Activated T-cell treated with anti-CD3 and anti-CD28 coated beads for 4 hours (primary cell): ENCODE data around the gene SLC25A11.

ENCODE experiments used
- DNase-seq: peaks from one replicate; pipeline ENCODE4 v3.0.0-alpha.2; 2020

SLC25A11 gene, protein sequence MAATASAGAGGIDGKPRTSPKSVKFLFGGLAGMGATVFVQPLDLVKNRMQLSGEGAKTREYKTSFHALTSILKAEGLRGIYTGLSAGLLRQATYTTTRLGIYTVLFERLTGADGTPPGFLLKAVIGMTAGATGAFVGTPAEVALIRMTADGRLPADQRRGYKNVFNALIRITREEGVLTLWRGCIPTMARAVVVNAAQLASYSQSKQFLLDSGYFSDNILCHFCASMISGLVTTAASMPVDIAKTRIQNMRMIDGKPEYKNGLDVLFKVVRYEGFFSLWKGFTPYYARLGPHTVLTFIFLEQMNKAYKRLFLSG

DNA sequence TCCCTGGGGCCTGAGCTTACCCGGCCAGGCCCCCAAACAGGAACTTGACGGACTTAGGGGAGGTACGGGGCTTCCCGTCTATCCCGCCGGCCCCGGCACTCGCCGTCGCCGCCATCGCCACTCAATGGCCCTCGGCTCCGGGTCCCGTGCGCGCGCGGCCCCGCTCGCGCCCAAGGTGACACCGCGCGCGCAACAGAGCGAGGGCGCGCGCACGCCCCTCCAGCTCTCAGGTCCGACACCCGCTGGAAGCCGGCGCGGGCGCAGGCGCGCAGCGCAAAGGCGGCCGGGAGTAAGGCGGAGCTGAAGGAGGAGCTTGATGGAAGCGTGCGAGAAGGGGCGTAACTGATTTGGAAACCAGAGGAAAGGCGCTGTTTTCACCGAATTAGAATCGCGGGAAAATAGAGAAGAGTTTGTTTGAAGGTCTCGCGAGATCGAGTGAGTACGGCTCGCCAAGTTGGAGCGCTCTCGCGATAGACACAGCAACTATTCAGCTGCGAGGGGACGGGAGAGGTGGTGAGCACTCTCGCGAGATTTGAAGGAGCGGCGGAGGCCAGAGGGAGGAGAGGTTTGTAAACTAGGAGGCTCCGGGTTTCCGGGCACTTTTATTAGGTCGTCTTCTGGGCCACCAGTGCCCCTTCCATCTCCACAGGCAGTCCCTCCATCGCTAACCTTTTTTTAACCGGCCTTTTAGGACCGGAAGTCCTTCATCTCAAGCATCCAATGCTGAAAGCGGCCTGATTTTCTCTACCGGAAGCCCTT, at the start of gene SLC25A11, which contains the start of gene RNF167:
SLC25A11 (minus strand) TSS at position 251 of the 759 bp plus-strand sequence; CDS start at position 115, 136 bp downstream.
RNF167 (plus strand) TSS at position 473 of the 759 bp plus-strand sequence. CDS start 642 bp downstream, outside the sequence.
- peak; percentile 89 for DNase-seq

DNA sequence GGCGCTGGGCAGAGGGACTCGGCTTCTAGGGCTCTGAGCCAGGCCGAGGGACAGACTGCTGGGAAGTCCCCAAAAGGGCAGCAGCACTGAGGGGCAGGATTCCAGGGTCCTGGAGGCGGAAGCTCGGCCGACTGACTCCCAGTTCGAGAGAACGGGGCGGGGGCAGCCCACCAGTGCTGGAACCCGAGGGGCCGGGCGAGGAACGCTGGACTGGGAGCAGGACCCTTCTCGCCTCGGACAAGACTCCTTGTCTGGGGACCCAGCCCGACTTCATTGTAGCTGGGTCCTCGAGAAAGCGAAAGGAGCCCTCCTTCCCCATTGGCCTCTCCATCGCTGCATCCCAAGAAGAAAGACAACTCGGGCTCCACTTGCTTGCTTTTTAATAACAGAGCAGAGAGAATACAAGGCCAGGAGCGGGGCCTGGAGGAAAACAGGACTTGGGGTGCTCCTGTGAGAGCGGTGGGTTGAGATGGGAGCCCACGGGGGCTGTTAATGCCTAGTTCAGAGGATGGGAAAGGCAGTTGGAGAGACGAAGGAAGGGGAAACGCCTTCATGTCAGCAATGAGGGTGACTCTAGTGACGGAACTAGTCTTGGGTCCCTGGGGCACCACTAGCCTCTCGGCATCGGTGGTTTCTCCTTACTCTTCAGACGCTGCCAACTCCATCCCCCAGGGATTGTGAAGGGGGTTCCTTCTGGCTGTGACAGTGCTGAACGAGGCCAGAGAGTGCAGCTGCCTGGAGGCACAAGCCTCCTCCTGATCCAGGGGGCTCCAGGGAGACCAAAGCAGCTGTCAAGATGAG, 48.1 kb upstream of the SLC25A11 start:
- DNase-seq, result no peak

DNA sequence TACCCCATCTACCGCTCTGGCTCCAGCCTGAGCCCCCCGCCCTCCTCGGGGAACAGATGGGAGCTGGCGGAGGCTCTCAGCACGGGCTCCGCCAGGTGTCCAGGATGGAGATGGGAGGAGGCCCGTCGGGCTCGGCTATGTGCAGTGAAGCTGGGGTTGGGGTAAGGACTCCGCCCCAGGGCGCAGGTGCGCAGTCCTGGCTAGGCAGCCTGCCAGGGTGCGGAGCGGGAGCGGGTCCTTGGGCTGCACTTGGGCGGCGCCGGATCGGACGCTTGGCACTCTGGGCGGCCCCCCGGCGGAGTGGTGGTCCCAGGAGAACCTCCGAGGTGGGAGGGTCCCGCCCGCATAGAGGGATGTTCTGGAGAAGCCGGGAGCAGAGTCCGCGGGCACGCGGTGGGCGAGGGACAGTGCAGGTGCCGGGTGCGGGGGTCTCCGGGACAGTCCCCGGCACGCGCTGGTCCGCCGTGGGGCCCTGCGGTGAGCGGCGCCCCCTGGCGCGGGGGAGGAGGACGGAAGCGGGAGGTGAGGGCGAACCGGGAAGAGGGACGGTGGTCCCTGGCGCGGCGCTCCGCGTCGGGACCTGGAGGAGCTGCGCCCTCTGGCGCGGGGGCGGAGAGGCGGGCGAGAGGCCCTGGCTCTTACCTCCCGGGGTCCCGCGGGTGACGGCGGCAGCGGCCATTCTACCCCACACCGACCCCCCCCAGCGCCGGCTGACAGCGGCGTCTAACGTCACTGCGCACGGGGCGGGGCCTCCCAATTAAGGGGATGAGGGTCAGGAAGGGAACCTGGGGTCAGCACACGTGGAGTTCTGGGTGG, 47.3 kb upstream of the SLC25A11 start, which contains the start of gene CAMTA2:
CAMTA2 (minus strand) TSS at position 725 of the 816 bp plus-strand sequence. CDS start 1,453 bp downstream, outside the sequence.
- peak; percentile 85 for DNase-seq

DNA sequence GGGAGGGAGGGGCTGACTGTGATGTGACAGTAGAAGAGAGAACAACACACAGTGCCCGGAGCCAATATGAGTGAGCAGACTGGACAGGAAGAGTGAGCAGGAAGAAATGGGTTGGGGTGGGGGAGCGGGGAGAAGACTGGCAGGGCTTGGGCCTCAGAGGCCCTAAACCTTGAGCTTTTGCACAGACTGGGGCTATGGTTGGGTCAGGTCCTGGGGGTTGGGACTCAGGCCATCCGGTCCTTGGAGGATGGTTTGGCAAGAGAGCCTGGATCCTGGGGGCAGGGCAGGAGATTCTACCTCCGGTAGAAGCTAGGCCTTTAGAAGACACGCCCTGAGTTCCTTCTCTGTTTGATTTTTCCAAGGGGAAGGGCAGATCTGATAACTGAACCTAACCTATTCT, 46.6 kb upstream of the SLC25A11 start:
- DNase-seq, result no peak

DNA sequence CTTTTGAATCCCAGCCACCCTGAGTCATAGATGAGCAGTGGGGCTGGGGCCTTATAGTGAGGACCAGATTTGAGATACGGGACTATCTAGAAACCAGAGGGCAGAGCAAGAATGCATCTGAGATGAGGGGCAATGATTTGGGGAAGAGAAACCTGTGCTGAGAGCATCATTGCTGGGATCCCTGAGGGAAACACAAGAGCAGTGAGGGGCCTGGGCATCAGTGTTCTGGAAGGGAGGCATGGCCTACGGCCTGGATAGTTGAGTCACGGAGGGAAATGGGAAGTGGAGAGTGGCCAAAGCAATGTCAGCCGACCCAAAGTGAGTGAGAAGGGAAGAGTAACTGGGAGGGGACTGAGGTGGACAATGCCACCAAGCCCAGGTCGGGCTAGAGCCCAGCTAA, 42.5 kb upstream of the SLC25A11 start:
- DNase-seq, result no peak

DNA sequence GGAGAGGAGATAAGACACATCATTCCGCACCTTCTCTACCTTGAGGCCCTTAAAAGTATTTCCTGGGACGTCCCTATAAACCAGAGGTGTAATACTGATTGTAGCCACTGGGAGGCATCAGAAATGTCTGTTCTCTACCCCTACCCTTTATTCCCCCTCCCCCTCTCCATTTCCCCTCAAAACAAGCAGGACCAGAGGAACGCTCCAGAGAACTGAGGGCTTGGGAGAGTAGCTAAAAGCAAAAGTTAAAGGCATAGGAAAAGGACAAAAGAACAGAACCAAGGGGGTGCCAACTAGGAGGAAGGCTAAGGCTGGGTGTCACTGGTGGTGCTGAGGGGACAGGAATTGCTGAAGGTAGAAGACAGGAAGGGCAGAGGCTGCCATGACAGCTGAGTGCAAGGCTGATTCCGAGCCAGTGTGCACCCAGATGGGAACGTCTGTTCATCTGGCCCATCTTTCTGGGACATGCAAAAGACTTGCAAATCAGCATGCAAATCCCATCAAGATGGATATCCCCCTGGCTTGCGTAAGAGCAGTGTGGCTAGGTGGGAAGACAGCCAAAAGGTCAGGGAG, 40.9 kb upstream of the SLC25A11 start:
- DNase-seq, result peak; percentile 33

DNA sequence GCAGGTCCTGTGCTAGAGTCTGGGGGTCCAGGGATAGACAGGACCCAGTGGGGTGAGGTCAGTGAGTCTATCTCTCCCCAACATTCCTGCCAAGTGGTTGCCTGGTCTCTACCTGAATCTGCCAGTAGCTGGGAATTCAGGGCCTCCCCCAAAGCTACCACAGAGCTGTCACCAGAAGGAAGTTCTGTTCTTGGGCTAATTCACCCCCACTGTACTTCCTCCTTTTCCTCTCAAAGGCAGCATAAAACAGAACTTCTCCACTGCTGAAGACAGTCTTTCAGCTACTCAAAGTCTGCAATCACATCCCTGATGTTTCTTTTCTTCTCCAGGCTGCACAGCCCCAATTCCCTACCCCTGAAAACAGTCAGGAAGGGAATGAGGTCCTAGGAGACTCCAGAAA, 38.9 kb upstream of the SLC25A11 start:
- DNase-seq, result no peak

DNA sequence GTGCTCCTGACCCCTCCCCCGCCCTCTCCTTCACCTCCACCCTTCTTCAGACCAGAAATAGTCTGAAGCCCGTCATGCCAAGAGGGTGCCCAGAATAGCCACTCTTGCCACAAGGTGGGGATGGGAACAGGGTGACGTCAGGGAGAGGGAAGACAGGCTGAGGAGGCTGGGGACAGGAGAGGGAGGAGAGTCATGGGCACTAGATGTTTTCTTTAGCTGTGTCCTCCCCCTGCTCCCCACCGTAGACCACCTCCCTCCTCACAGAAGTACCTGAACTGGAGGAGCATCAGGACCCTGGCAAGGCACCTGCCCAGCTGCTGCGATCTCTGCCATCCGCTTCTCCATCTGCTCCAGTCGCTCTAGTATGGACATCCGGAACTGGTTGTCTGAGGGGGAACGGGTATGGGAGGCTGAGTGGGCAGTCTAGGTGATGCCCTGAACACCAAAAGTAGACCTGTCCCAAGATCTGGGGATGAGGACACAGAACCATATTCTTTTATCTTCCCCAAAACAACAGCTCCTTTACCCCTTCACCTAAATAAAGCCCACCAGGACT, 34.3 kb upstream of the SLC25A11 start:
- no peak for DNase-seq

DNA sequence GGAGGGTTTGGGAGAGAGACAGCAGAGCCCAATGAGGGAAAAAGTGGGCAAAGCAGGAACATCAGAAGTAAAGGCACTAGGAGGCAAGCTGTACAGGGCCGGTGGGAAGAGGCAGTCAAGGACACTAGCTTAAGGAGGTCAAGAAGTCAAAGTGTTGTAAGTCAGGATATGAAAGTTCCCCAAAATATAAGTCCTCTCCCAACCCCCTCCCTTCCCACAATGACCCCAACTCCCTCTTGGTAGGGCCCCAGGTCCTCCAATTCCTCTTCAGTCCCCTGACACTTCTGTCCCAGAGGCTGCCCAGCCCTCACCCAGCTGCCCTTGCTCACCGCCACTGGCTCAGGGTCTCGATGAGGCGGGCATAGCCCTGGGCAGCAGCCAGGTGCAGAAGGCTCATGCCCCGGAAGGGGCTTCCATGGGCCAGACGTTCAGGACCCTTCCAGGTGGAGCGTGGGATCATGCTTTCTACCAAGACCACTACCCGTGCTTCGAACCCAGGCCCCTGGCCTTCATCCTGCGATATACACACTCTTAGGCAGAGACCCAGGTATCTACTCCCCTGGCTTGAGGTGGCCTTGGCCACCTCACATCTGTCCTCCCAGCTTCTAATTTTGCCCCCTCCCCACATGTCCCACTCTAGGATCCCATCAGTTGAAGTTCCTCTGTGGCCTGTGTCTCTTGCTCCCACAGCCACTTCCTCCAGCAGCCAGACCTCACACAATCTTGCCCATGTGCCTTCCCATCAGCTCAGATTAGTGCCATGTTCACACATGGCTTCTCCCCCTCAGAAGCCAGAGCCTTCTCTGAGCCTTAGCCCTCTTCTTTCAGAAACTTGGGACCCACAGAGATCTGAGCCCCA, 33.6 kb upstream of the SLC25A11 start:
- no peak for DNase-seq

DNA sequence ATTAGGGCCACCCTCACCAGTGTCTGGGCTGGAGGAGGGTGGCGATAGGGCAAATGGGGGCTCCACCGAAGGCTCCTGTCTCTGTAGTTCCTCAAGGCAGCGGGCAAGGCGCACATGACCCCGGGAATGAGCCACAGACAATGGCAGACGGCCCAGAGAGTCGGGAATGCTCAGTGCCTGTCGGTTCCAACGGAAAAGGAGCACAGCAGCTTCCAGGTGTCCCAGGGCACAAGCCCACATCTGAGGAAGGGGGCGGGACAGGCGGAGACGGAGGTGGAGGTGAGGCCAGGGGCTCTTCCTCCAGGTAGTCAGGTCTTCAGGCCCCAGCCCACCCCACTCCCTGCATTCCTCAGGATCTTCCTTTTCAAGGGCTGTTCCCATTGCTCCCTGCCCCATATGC, 32.9 kb upstream of the SLC25A11 start:
- DNase-seq, result no peak

DNA sequence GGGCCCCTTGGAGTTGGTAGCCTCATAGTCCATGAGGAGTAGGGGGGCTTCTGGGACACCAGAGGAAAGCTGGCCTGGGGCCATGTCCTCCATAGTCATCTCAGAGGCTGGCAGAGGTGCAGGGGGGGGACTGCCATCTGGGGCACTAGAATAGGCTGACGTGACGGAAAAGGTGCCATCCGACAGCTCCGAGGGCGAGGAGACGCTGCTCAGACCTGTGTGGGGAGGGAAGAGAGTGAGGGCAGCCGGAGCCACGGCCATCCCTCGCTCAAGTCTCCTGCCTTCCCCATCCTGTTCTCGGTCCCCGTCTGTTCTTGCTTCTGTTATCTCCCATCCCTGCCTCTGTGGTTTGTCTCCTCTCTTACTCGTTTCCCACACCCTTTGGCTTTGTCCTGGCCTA, 32.5 kb upstream of the SLC25A11 start:
- DNase-seq, result no peak

DNA sequence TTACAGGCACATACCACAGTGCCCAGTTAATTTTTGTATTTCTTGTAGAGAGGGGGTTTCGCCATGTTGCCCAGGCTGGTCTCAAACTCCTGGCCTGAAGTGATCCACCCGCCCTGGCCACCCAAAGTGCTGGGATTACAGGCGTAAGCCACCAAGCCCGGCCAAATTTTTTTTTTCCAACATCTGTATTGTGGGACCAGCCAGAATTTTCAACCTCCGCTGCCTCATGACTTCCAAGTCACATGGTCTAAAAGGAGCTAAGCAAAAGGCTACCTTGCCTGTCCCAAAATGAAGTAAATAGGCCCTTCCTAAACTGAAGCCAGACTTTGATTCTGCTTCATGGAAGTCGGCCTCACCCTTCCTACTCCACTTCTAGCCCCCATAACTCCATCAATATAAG, 32.0 kb upstream of the SLC25A11 start:
- DNase-seq, result no peak

DNA sequence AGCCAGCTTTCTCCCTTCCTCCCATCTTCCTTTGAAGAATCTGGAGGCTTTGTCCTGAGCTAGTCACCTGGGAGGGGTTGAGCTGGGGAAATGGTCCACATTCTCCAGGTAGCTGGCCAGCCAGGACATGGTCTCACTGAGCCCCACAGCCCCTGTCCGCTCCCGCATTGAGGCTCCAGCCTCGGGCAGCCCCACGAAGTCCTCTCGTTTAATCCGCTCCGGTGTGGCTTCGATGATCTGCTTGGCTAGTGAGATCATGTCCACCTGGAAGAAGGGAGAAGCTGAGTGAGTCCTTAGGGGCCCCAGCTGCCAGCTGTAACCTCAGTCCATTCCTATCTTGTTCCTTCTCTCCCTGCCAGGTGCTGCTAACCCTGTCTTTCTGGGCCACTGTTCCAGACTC, 30.4 kb upstream of the SLC25A11 start:
- DNase-seq, result no peak

DNA sequence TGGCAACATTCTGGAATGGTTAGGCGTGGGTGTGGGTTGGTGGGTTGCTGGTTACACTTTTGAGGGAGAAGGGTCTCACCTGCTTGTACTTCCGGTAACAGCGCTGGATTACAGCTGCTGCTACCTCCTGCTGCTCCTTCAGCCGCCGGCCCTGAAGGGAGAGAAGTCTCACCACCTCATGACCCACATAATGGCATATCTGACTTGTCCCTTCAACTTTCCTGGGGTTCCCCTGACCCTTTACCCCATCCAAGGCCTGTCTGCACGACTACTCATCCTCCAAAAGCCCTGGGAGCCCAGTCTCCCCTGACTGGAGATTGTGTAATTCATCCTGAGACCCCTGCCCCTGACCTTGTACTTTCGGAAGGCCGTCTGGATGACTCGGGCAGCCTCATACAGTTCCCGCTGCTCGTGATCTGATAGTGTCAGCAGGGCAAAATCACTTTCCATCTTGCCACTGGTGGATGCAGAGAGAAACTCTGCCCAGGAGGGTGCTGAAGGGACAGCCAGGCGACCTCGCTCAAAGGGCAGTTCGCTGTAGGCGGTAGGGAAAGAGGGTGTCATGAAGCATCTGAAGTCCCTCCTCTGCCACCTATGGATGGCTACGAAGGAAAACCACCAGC, 29.8 kb upstream of the SLC25A11 start:
- no peak for DNase-seq

DNA sequence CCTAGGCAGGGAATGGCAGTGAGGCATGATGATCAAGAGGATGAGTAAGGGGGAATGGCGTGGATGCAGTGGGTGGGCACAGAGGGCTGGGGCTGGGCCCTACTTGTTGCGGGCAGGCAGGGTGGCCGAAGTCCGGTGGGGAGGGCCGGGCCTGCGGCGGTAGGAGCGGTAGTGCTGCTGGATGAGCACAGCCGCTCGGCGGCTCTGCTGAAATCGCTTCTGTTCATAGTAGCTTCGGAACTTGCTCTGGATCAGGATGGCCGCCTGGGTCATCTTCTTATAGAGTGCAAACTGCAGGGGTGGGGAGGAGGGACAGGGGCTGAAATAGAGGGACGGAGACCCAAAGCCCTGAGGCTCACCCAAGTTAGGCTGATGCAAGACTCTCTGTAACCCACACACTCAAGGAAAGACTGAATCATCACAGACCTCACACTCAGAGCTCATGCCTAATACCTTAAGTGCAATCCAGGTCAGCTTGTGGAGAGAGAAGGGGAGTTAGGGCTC, 29.3 kb upstream of the SLC25A11 start:
- DNase-seq, result no peak

DNA sequence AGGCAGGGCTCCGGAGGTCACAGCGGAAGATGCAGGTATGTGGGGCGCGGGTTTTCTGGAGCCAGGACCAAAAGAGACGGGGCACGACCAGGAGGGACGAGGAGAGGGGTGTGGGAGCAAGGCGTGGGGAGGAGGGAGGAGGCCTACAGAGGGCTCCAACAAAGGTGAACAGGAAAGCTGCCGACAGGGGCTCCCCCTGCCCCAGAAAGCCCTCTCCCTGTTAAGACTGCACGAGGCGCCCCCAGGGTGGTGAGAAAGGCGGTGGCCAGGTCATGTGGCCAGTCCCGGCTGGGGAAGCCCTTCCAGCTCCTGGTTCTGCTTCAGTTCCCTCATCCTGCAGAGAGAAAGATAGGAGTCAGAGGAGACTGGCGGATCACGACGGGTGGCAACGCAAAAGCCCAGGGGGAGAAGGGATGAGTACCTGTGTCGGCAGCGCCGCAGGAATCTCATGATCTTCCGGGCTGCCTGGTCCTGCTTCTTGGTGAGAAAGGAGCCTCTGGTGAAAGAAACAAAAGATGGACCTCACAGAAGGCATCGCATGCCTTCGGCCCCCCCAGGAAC, 28.7 kb upstream of the SLC25A11 start:
- no peak for DNase-seq

DNA sequence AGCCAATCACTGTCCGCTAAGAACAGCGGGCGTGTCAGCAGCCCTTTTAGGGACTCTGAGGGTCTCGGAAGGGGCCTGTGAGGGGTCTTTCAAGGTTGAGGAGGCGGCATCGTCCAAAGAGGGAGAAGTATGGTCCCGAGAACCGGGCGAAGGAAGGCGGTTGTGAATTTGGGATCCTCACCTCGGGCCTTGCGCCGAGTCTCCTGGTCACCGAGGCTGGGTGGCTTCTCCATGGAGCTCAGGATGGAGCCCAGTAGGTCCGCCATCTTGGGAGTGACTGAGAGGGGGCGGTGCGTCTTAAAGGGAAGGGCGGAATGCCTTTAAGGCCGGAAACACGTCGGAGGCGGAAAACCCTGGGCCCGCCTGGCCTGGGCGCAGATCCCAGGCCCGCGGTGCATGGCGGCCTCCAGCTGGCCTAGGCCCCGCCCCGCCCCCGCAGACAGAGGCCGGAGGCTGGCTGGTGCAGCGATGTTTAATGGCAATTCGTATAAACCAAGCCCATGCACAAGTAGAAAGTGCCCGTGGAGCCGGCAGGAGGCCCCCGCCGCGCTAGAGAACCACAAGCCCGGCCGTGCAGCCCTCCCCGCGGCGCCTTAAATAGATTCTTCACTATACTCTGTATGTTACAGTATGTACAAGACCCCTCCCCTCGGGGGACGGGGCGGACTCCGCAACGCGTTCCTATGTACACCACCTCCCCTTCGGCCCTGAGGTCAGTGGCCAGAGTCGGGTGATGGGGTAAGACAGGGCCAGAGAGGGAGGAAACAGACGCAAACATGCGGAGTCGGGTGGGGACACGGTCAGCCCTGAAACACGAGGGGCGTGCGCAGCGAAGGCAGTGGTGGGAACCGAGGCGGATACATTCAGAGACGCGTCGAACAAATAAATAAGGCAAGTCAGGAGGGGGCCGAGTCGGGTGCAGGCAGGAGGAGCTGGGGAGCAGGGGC, 28.0 kb upstream of the SLC25A11 start, which contains the start of gene SPAG7:
SPAG7 (minus strand) TSS at position 279 of the 947 bp plus-strand sequence; CDS start at position 266, 13 bp downstream.
- peak; percentile 87 for DNase-seq
